Measurements from ENCODE around the gene CIDEB.

DNA sequence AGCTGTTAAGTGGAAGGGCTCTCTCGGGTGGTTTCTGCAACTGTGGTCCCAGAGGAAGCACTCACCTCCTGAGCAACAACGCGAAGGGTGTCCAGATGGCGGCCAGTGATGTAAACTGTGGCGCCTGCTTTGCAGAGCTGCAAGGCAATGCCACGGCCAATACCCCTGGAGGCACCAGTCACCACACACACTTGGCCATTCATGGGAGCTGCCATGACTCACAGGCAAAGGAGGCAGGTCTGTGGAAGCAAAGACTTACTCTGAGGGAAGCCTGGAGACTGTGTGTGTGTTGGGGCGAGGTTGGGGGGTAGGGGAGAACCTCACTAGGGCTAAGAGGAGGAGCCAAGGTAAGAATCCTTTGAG, 8.9 kb downstream of the CIDEB start:
- TF ChIP-seq, protein P1, sequence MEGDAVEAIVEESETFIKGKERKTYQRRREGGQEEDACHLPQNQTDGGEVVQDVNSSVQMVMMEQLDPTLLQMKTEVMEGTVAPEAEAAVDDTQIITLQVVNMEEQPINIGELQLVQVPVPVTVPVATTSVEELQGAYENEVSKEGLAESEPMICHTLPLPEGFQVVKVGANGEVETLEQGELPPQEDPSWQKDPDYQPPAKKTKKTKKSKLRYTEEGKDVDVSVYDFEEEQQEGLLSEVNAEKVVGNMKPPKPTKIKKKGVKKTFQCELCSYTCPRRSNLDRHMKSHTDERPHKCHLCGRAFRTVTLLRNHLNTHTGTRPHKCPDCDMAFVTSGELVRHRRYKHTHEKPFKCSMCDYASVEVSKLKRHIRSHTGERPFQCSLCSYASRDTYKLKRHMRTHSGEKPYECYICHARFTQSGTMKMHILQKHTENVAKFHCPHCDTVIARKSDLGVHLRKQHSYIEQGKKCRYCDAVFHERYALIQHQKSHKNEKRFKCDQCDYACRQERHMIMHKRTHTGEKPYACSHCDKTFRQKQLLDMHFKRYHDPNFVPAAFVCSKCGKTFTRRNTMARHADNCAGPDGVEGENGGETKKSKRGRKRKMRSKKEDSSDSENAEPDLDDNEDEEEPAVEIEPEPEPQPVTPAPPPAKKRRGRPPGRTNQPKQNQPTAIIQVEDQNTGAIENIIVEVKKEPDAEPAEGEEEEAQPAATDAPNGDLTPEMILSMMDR (IDR thresholded peaks at IDR 0.05): no peak
- TF ChIP-seq POLR2A (IDR thresholded peaks at IDR 0.05): no peak
